Putamen (tissue), 1 donor: ENCODE results near the gene TREH.

Experiments used
- DNase-seq: peaks from one replicate; pipeline ENCODE4 v3.0.0-alpha.2; 2016; ENCODE audit warnings: low spot score

TREH gene

GRCh38 chr11:118663902-118664301 is 15.5 kb downstream of the TREH start:
- no peak for DNase-seq

- DNase-seq, result no peak
Observed at GRCh38 chr11:118663381-118663780, 16.1 kb downstream of the TREH start.

GRCh38 chr11:118662401-118663271 is 16.8 kb downstream of the TREH start:
- no peak for DNase-seq

- no peak for DNase-seq
Observed at GRCh38 chr11:118661425-118662301, 17.8 kb downstream of the TREH start.

GRCh38 chr11:118660681-118661424 is 18.6 kb downstream of the TREH start:
- DNase-seq, result no peak

GRCh38 chr11:118659953-118660680 is 19.3 kb downstream of the TREH start:
- DNase-seq, result no peak

GRCh38 chr11:118659314-118659952 is 20.0 kb downstream of the TREH start:
- DNase-seq, result peak; percentile 83

GRCh38 chr11:118658429-118659313 is 20.8 kb downstream of the TREH start:
- DNase-seq, result no peak

- no peak for DNase-seq
Observed at GRCh38 chr11:118657709-118658428, 21.6 kb downstream of the TREH start.

- DNase-seq, result no peak
Observed at GRCh38 chr11:118657238-118657637, 22.2 kb downstream of the TREH start.

- DNase-seq, result no peak
Observed at GRCh38 chr11:118656563-118657165, 22.8 kb downstream of the TREH start.

GRCh38 chr11:118655486-118656190 is 23.8 kb downstream of the TREH start:
- DNase-seq, result no peak

- no peak for DNase-seq
Observed at GRCh38 chr11:118653684-118654390, 25.6 kb downstream of the TREH start.

GRCh38 chr11:118652681-118653181 is 26.7 kb downstream of the TREH start:
- DNase-seq, result peak; percentile 58

GRCh38 chr11:118651820-118652219 is 27.6 kb downstream of the TREH start:
- DNase-seq, result no peak

- DNase-seq, result no peak
Observed at GRCh38 chr11:118650366-118650765, 29.1 kb downstream of the TREH start.

- DNase-seq, result no peak
Observed at GRCh38 chr11:118649941-118650340, 29.5 kb downstream of the TREH start.
